ENCODE data around the gene AKT2.

AKT2 gene

DNA sequence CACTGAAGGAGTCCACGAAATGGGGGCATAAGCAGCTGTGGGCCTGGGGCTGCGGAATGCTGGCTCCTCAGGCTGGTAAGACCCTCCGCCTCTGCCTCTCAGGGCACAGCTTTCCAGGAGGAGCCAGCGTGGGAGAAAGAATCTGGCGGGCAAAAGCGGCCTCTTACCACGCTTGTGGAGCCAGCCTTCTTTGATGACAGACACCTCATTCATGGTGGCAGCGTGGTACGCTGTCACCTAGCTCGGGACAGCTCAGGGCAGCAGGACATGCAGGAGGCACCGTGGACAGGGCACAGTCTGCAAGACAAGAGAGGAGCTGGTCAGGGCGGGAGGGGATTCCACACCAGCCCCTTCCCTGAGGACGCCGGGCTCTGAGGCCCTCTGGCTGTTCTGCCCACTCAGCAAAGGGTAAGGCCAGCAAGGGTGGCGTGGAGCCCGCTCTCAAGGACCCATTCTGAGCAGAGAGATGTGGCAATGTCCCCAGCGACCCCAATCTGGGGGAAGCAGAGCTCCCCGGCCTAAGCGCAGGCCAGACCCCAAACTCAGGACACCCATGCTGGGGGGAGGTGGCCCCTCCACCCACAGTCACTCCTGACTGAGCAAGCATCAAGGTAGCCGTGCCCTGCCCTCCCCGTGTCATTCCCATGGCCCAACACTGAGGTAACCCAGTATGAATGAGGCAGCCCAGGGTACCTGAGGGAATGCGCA lies 19.9 kb downstream of the AKT2 start:
- TF ChIP-seq, protein P1, sequence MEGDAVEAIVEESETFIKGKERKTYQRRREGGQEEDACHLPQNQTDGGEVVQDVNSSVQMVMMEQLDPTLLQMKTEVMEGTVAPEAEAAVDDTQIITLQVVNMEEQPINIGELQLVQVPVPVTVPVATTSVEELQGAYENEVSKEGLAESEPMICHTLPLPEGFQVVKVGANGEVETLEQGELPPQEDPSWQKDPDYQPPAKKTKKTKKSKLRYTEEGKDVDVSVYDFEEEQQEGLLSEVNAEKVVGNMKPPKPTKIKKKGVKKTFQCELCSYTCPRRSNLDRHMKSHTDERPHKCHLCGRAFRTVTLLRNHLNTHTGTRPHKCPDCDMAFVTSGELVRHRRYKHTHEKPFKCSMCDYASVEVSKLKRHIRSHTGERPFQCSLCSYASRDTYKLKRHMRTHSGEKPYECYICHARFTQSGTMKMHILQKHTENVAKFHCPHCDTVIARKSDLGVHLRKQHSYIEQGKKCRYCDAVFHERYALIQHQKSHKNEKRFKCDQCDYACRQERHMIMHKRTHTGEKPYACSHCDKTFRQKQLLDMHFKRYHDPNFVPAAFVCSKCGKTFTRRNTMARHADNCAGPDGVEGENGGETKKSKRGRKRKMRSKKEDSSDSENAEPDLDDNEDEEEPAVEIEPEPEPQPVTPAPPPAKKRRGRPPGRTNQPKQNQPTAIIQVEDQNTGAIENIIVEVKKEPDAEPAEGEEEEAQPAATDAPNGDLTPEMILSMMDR (IDR thresholded peaks at IDR 0.05; ENCODE audit: low read depth, low read length): no peak
- no peak for DNase-seq (ENCODE audit: extremely low read depth, low read depth)

DNA sequence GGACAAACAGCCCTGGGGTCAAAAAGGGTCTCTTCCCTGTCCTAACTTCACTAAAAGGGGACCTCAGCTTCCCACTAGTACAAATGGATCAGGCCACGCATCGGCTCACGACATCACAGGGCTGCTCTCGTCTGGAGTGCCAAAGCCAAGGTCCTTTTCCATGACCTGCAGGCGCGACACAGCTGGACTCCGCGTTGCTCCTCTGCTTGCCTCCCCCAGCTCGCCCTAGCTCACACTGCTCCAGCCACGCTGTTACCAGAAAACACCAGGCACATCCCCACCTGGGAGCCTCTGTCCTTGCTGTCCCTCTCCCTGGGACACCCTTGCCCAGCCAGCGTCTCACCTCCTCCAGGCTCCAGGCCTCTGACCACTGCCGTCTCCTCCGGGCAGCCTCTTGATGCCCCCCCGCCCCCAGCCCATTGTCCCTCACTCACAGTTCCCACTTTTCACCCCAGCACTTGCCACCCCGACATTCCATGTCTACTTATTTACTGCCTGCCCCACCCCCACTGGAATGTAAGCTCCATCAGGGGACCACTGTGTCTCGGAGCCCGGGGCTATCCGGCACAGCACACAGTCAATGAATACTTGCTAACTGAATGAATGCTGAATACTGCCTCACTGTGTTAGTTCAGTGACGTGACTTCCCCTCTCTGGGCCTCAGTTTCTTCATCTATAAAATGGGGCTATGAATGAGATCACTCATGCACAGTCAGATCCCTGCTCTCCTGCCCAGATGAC lies 20.7 kb downstream of the AKT2 start:
- no peak for DNase-seq (ENCODE audit: extremely low read depth, low read depth)
- TF ChIP-seq, protein P1 (IDR thresholded peaks at IDR 0.05; ENCODE audit: low read depth, low read length): no peak

DNA sequence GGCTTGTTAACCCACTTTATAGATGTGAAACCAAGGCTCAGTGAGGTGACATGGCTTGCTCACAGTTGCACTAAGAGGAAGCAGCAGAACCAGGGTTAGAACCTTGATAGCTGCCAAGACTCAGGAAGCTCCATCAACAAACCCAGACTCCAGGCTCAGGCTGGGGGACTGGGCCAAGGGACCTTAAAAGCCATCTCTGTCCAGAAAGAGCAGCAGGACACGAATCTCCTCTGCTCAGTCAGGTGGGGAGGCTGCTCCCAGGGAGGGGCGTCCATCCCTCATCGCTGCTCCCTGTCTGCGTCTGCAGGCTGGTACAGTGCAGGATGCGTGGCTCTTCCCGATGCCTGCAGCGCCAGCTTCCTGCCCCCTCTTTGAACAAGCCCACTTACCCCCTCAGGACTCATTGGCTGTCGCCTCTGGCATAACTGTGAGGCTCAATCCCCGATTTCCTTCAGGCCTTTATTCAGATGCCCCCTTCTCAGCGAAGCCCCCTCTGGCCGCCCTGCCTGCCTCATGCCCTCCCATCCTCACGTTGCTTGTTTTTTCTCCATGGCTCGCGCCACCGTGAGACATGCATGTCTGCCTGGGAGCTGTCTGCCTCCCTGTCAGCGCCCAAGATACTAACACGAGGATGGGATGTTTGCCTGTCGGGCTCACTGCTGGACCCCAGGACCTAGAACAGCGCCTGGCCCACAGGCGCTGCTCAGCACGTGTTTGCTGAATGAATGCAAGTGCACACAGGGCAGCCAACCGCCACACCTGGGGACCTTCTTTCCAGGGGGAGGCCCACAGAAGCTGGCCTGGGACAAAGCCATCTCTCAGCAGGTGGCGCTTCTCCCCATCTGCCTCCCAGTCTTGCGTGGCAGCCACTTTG lies 21.5 kb downstream of the AKT2 start:
- TF ChIP-seq, protein P1 (IDR thresholded peaks at IDR 0.05; ENCODE audit: low read depth, low read length): no peak
- DNase-seq (ENCODE audit: extremely low read depth, low read depth): no peak

GRCh38 chr19:40262422-40262821 lies 22.7 kb downstream of the AKT2 start:
- TF ChIP-seq, protein P1 (IDR thresholded peaks at IDR 0.05; ENCODE audit: low read depth, low read length): no peak
- no peak for DNase-seq (ENCODE audit: extremely low read depth, low read depth)

- TF ChIP-seq, protein P1 (IDR thresholded peaks at IDR 0.05; ENCODE audit: low read depth, low read length): no peak
- DNase-seq (ENCODE audit: extremely low read depth, low read depth): no peak
Observed at GRCh38 chr19:40261631-40262030, 23.5 kb downstream of the AKT2 start.

GRCh38 chr19:40257096-40257517 lies 28.0 kb downstream of the AKT2 start:
- TF ChIP-seq, protein P1 (IDR thresholded peaks at IDR 0.05; ENCODE audit: low read depth, low read length): no peak
- DNase-seq (ENCODE audit: extremely low read depth, low read depth): no peak
